GM12875 (cell line): ENCODE results near the gene CTCF.

Experiments
- H3K4me3 ChIP-seq: one replicate; pipeline ENCODE4 v1.5.1; 2011; ENCODE audit warnings: low read depth, low read length, control low read depth
- CTCF ChIP-seq: IDR thresholded peaks from 2 replicates; pipeline ENCODE4 v1.5.1; 2011; ENCODE audit warnings: low read depth, mild to moderate bottlenecking, control low read depth, inconsistent platforms, low read length, moderate library complexity, borderline replicate concordance; ENCODE audit not compliant: insufficient read depth

The CTCF gene

DNA sequence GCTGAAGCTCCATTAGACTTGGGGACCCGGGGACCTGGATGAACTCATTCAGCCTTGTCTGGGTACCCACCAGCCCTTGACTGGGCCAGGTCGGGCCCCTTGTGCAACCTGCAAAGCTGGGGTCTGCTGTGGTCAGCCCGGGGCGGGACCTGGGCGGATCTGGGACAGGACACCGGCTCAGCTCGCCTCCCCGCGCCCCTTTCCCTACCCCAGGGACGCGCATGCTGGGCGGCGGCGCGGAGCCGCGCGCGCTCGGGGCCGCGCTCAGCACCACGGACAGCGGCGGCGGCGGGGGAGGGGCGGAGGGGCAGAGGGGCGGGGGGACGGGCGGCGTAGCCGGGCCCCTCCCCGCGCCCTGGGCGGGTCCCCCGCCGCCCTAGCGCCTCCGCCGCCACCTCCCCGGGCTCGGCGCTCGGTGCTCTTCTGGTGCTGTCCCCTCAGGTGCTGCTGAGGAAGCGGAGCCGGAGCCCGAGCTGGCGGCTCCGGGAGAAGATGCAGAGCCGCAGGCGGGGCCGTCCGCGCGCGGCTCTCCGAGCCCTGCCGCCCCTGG is 90.3 kb downstream of the CTCF start:
- H3K4me3 ChIP-seq: no peak overlapping the region
- no peak for TF ChIP-seq CTCF

GRCh38 chr16:67653128-67653788 is 90.9 kb downstream of the CTCF start:
- H3K4me3 ChIP-seq: no peak overlapping the region
- no peak for TF ChIP-seq CTCF

DNA sequence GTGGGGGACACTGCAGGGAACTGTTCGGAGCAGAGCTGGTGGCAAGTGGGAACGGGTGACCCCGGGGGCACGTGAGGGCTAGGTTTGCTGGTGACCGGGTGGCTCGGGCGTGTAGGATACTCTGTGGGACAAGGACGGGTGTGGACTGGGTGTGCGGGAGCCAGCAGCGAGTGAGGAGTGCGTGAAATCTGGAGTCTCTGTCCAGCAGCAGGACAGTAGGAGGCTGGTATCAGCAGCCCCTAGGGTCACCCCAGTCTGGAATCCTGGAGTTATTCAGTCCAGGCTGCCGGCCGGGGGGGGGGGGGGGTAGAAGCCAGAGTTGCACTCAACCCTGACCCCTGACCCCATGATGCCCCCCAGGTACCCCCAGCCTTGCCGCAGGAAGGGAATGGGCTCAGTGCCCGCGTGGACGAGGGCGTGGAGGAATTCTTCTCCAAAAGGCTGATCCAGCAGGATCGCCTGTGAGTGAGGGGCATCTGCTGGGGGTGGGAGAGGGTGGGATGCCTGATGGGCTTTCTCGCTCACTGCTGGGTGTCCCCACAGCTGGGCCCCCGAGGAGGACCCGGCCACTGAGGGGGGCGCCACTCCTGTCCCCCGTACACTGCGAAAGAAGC is 91.6 kb downstream of the CTCF start:
- no peak overlapping the region for H3K4me3 ChIP-seq
- TF ChIP-seq CTCF: no peak

DNA sequence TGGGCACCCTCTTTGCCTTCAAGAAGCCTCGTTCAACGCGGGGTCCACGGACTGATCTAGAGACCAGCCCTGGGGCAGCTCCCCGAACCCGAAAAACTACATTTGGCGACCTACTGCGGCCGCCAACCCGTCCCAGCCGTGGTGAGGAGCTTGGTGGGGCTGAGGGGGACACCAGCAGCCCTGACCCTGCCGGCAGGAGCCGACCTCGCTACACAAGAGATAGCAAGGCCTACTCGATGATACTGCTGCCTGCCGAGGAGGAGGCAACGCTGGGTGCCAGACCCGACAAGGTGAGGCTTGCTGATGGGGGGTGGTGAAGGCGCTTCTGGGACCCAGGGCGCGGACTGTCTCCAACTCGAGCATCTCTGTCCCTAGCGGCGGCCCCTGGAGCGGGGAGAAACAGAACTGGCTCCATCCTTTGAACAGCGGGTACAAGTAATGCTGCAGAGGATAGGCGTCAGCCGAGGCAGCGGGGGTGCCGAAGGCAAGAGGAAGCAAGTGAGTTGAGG is 92.1 kb downstream of the CTCF start:
- TF ChIP-seq CTCF: no peak
- H3K4me3 ChIP-seq: no peak overlapping the region

GRCh38 chr16:67655363-67655762 is 93.0 kb downstream of the CTCF start:
- no peak overlapping the region for H3K4me3 ChIP-seq
- TF ChIP-seq CTCF: no peak

- no peak overlapping the region for H3K4me3 ChIP-seq
- no peak for TF ChIP-seq CTCF
Measured at GRCh38 chr16:67656344-67657016, 94.2 kb downstream of the CTCF start.
